GM21825 (cell line): ENCODE results near the gene ASGR2.
"Not testable (repeated sequence)": the region's sequence is repeated elsewhere in the genome, so short reads cannot be mapped to it uniquely, and the experiment has no call there.

ENCODE experiments used
- ATAC-seq: cut with Tn5 transposase; IDR thresholded peaks from one replicate; pipeline ENCODE4 v1.9.1; 2021; ENCODE audit warnings: mild to moderate bottlenecking, moderate library complexity; ENCODE audit not compliant: unreplicated experiment

The ASGR2 gene

GRCh38 chr17:7114241-7114874 is at the start of gene ASGR2:
ASGR2 (minus strand) TSS chr17:7114822; CDS start chr17:7114240, 582 bp downstream.
- no peak for ATAC-seq

GRCh38 chr17:7159571-7159970 is 44.9 kb upstream of the ASGR2 start:
- not testable (repeated sequence) for ATAC-seq

GRCh38 chr17:7158424-7158823 is 43.8 kb upstream of the ASGR2 start:
- ATAC-seq, result not testable (repeated sequence)

- no peak for ATAC-seq
Observed at GRCh38 chr17:7156342-7156940, 41.8 kb upstream of the ASGR2 start.

- no peak for ATAC-seq
Observed at GRCh38 chr17:7147772-7148171, 33.1 kb upstream of the ASGR2 start.

- ATAC-seq, result no peak
Observed at GRCh38 chr17:7146115-7146514, 31.5 kb upstream of the ASGR2 start.

GRCh38 chr17:7144213-7144612 is 29.6 kb upstream of the ASGR2 start:
- ATAC-seq, result no peak

- ATAC-seq, result no peak
Observed at GRCh38 chr17:7141824-7142223, 27.2 kb upstream of the ASGR2 start.

GRCh38 chr17:7139400-7139799 is 24.8 kb upstream of the ASGR2 start:
- no peak for ATAC-seq

GRCh38 chr17:7138800-7139381 is 24.3 kb upstream of the ASGR2 start:
- no peak for ATAC-seq

- no peak for ATAC-seq
Observed at GRCh38 chr17:7137171-7137943, 22.7 kb upstream of the ASGR2 start.

- no peak for ATAC-seq
Observed at GRCh38 chr17:7136266-7136877, 21.8 kb upstream of the ASGR2 start.

GRCh38 chr17:7133916-7134315 is 19.3 kb upstream of the ASGR2 start:
- no peak for ATAC-seq

- no peak for ATAC-seq
Observed at GRCh38 chr17:7133424-7133823, 18.8 kb upstream of the ASGR2 start.

GRCh38 chr17:7132511-7133094 is 18.0 kb upstream of the ASGR2 start:
- ATAC-seq, result no peak

- ATAC-seq, result no peak
Observed at GRCh38 chr17:7131423-7131791, 16.8 kb upstream of the ASGR2 start.

- no peak for ATAC-seq
Observed at GRCh38 chr17:7130621-7131422, 16.2 kb upstream of the ASGR2 start.

- no peak for ATAC-seq
Observed at GRCh38 chr17:7129311-7129710, 14.7 kb upstream of the ASGR2 start.

GRCh38 chr17:7128160-7128559 is 13.5 kb upstream of the ASGR2 start:
- no peak for ATAC-seq

GRCh38 chr17:7127501-7127900 is 12.9 kb upstream of the ASGR2 start:
- ATAC-seq, result not testable (repeated sequence)
